Neuron (in vitro differentiated cells): ENCODE measurements around the gene FHAD1.

Source experiments
- H2AFZ ChIP-seq: one replicate; pipeline ENCODE4 v1.6.1; 2013; ENCODE audit warnings: low read depth, mild to moderate bottlenecking, inconsistent platforms, low read length, moderate library complexity
- H3K27me3 ChIP-seq: one replicate; pipeline ENCODE4 v1.6.1; 2013; ENCODE audit warnings: low read length; ENCODE audit not compliant: insufficient read depth
- H3K36me3 ChIP-seq: one replicate; pipeline ENCODE4 v1.6.1; 2013; ENCODE audit warnings: low read length; ENCODE audit not compliant: insufficient read depth
- H3K4me1 ChIP-seq: one replicate; pipeline ENCODE4 v1.6.1; 2013; ENCODE audit warnings: low read length; ENCODE audit not compliant: insufficient read depth
- H3K4me3 ChIP-seq: 2 replicates; pipeline ENCODE4 v1.5.1; 2013; ENCODE audit warnings: mild to moderate bottlenecking, low read length, moderate library complexity
- H3K9me3 ChIP-seq: one replicate; pipeline ENCODE4 v1.6.1; 2013; ENCODE audit warnings: low read length

The FHAD1 gene

DNA sequence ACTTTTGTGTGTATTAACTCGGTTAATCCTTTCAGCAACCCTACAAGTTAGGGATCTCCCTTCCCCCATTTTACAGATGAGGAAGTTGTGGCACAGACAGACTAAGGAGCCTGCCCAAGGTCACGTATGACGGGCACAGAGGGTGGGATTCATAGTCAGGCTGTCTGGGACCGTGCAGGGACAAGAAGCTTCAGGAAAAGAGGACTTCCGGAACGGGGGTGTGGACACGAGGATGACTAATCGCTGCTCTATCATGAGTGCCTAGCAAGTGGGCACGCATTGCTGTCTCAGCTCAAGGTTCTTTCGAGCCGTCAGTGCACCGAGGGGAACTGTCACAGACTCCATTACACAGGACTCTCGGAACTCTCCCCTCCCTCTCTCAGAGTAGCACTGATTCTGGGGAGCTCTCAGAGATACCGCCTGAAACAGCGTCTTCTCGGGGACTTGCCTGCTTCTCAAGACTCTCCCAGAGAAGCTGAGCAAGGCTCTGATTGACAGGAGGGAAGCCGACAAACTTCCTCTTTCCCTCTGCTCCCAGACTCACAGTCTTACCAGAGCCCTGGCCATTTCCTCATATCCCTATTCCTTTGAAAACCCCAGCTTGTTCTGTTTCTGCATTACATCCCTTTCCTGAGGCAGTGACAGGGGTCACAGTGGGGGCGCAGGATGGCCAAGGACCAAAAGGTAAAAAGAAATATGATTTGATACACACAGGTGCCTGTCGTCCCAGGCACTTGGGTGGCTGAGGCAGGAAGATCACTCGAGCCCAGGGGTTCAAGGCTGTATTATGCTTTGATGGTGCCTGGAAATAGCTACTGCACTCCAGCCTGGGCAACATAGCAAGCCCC is 14.4 kb downstream of the FHAD1 start:
- peaks cover 4% of the 10 kb centered on the region for H3K9me3 ChIP-seq
- H3K36me3 ChIP-seq: no peaks in the 10 kb centered on the region
- no peak overlapping the region for H2AFZ ChIP-seq
- H3K4me3 ChIP-seq: no peak overlapping the region
- no peaks in the 10 kb centered on the region for H3K27me3 ChIP-seq
- no peaks in the 10 kb centered on the region for H3K4me1 ChIP-seq

DNA sequence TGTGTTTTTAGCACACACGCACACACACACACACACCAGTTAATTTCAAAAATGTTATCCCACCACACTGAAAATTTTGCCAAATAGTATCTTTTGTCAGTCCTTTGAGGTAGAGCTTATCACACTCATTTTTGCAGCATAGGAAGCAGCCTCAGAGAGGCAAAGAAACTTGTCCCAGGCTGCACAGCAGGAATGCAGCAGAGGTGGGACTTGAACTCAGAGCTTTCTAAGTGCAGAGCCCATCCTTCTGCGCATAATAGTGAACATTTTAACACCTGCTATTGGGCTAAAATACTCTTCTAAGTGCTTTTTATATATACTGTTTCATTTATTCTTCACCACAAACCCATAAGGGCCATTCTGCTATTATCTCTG is 15.0 kb downstream of the FHAD1 start:
- Histone ChIP-seq H3K27me3 (no peaks in the 10 kb centered on the region), H3K4me1 (no peaks in the 10 kb centered on the region), H3K4me3 (no peak overlapping the region)

DNA sequence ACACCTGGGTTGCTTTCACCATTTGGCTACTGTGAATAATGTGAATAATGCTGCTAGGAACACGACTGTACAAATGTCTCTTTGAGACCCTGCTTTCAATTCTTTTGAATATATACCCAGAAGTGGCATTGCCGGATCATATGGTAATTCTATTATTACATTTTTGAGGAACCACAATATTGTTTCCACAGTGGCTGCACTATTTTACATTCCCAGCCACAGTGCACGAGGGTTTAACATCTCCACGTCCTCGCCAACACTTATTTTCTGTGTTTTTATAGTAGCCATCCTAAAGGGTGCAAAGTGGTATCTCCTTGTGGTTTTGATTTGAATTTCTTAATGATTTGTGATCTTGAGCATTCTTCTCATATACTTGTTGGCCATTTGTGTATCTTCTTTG is 15.7 kb downstream of the FHAD1 start:
- Histone ChIP-seq H3K36me3 (no peaks in the 10 kb centered on the region), H2AFZ (no peak overlapping the region), H3K9me3 (peaks cover 4% of the 10 kb centered on the region), H3K27me3 (no peaks in the 10 kb centered on the region), H3K4me3 (no peak overlapping the region), H3K4me1 (no peaks in the 10 kb centered on the region)

More for the DNA sequence above, 15.0 kb downstream of the FHAD1 start:
- Histone ChIP-seq H3K36me3 (no peaks in the 10 kb centered on the region), H3K9me3 (peaks cover 4% of the 10 kb centered on the region), H2AFZ (no peak overlapping the region)

DNA sequence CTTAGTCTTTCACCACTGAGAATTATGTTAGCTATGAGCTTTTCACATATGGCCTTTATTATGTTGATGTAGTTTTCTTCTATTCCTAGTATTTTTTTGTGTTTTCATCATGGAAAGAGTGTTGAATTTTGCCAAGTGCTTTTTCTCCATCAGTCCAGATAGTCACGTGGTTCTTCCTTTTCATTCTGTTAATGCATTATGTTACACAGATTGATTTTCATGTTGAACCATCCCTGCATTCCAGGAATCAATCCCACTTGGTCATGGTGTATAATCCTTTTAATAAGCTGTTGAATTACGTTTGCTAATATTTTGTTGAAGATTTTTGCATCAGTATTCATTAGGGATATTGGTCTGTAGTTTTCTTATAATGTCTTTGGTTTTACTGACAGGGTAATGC is 17.7 kb downstream of the FHAD1 start:
- peaks cover 4% of the 10 kb centered on the region for H3K9me3 ChIP-seq
- H3K36me3 ChIP-seq: no peaks in the 10 kb centered on the region
- H3K4me3 ChIP-seq: no peak overlapping the region
- H3K27me3 ChIP-seq: no peaks in the 10 kb centered on the region
- H3K4me1 ChIP-seq: no peaks in the 10 kb centered on the region
- H2AFZ ChIP-seq: no peak overlapping the region

DNA sequence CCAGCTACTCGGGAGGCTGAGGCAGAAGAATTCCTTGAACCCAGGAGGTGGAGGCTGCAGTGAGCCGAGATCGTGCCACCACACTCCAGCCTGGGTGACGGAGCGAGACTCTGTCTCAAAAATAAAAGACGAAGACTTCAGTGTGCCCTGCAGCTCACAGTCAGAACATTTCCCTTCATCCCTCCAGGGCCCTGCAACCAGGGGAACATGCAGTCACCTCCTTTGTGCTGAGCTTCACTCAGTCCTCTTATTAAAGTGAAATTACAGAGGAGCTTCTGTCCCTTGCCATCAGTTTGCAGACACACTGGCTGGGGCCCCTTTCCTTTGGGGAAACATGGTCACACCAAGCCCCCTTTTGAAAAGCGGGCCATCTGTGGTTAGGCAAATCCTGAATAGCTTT is 24.2 kb downstream of the FHAD1 start:
- H3K4me3 ChIP-seq: no peak overlapping the region
- H3K4me1 ChIP-seq: peaks cover 14% of the 10 kb centered on the region
- H3K27me3 ChIP-seq: no peaks in the 10 kb centered on the region

DNA sequence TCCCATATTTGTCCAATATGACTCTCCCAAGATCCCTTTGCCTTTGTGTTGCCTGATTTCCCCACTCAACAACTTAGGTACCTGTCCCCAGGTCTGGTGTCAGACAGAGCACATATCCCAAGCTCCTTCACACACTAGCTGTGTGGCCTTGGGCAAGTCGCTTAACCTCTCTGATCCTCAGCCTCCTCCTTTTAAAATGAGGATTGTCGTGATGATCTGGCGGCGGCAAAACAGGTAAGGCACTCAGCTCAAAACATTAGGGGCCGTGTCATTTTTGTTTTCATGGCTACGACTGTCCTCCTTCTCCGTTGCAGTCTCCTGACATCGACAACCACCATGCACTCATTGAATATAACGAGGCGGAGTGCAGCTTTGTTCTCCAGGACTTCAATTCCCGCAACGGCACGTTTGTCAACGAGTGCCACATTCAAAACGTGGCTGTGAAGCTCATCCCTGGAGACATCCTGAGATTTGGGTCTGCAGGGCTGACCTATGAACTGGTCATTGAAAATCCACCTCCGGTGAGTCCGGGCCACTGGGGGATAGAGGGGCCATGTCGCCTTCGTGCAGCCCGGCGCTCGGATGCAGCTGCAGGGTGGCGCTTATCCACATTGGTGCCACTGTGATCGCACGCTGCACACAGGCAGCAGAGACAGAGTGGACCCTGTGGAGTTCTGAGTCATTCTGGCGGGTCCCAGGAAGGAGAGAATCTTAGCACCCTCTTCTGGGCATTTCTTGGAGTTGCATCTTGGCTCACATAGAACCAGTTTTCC is 25.2 kb downstream of the FHAD1 start:
- H3K4me1 ChIP-seq: peaks cover 14% of the 10 kb centered on the region
- no peaks in the 10 kb centered on the region for H3K9me3 ChIP-seq
- no peak overlapping the region for H2AFZ ChIP-seq
- H3K27me3 ChIP-seq: no peaks in the 10 kb centered on the region
- no peak overlapping the region for H3K4me3 ChIP-seq
- no peaks in the 10 kb centered on the region for H3K36me3 ChIP-seq

More for the DNA sequence above, 24.2 kb downstream of the FHAD1 start:
- Histone ChIP-seq H2AFZ (no peak overlapping the region), H3K36me3 (no peaks in the 10 kb centered on the region), H3K9me3 (peaks cover 1% of the 10 kb centered on the region)

DNA sequence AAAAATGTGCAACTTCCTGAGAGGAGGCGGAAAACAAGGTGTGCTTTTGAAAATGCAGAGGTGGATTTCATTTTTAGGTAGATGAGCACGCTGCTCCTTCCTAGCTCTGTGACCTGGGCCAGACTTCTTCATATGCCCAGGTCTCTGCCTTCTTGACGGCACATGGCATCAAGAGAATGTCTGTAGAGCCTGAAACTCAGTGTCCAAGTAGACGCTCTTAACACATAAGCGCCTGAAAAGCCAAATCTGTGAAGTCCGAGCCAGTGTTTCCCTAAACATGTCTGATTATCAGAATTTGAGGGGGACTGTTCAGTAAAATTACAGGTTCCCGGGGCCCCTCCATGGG is 25.7 kb downstream of the FHAD1 start:
- no peaks in the 10 kb centered on the region for H3K27me3 ChIP-seq
- H3K4me3 ChIP-seq: no peak overlapping the region
- no peaks in the 10 kb centered on the region for H3K9me3 ChIP-seq
- H3K4me1 ChIP-seq: peaks cover 14% of the 10 kb centered on the region
- no peak overlapping the region for H2AFZ ChIP-seq
- H3K36me3 ChIP-seq: no peaks in the 10 kb centered on the region

DNA sequence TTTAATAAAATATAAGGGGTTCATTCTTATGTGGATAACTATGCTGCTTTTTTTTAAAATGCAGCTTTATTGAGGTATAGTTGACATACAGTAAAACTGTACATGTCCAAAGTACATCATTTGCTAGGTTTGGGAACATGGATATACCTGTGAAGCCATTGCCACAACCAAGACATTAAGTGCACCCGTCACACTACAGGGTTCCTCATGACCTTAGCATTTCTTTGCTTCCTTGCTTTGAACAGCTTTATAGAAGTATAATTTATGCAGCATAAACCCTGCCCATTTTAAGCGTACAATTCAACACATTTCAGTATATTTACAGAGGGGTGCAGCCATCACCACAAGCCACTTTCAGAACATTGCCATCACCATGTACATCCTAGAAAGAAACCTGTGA is 26.3 kb downstream of the FHAD1 start:
- Histone ChIP-seq H3K27me3 (no peaks in the 10 kb centered on the region), H3K4me3 (no peak overlapping the region), H3K36me3 (no peaks in the 10 kb centered on the region), H3K9me3 (no peaks in the 10 kb centered on the region), H3K4me1 (peaks cover 14% of the 10 kb centered on the region), H2AFZ (no peak overlapping the region)

DNA sequence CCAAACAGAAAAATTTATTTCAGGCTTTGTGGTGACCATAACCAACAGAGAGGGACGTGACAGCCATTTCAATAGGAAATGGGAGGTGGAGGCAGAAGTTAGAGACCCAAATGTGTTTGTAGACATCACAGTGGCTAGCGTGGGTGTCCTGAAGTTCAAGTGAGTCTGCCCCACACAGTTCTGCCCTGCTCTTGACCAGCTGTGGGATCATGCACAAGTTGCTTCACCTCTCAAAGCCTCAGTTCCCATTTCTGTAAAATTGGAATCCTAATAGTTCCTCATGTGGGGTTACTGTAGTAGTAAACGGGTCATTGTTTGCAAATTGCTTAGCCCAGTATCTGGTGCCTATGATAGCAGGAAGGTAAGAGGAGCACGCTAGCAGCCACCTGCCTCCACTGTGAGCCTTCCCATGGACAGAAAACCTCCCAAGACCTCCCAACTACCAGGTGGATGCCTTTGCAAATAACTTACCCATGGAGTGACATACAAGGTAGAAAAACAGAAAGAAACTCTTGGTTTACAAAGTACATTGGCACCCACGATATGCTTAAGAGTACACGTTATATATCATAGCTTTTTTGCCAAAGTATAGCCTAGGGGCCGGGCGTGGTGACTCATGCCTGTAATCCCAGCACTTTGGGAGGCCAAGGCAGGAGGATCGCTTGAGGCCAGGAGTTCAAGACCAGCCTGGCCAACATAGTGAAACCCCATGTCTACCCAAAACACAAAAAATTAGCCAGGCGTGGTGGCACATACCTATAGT is 29.1 kb downstream of the FHAD1 start:
- peaks cover 14% of the 10 kb centered on the region for H3K4me1 ChIP-seq
- H3K36me3 ChIP-seq: no peaks in the 10 kb centered on the region
- no peak overlapping the region for H3K4me3 ChIP-seq
- H3K9me3 ChIP-seq: no peaks in the 10 kb centered on the region
- no peak overlapping the region for H2AFZ ChIP-seq
- no peaks in the 10 kb centered on the region for H3K27me3 ChIP-seq

DNA sequence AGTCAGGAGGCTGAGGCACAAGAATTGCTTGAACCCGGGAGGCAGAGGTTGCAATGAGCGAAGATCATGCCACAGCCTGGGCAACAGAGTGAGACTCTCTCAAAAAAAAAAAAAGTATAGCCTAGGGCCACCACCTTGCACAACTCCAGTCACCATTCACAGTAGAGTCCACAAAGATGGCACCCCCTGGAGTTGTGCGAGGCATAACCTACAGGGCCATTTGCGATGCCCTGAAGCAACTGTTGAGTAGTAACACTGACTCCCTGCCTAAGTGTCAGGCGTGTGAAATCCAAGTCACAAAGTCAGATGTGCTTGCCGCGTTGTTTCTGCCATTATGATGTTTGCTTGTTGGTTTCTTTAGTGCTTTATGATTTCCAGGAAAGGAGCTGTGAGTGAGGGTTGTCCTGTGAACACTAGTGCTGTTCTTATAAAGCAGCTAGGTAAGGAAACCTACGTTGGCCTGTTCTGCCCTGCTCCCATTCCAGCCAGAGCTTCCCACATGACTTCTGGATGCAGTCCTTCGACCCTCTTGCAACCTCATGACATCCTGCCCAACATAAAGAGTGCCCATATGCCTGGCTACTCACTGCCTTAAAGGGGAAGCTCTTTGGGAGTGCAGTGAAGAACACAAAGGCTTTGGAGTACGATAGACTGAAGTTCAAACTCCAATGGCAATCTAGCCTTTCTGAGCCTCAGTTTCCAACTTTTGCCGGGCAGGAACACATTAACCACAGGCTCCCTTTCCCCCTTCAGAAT is 29.8 kb downstream of the FHAD1 start:
- H3K36me3 ChIP-seq: no peaks in the 10 kb centered on the region
- peaks cover 14% of the 10 kb centered on the region for H3K4me1 ChIP-seq
- H3K9me3 ChIP-seq: no peaks in the 10 kb centered on the region
- H2AFZ ChIP-seq: no peak overlapping the region
- no peaks in the 10 kb centered on the region for H3K27me3 ChIP-seq
- no peak overlapping the region for H3K4me3 ChIP-seq

DNA sequence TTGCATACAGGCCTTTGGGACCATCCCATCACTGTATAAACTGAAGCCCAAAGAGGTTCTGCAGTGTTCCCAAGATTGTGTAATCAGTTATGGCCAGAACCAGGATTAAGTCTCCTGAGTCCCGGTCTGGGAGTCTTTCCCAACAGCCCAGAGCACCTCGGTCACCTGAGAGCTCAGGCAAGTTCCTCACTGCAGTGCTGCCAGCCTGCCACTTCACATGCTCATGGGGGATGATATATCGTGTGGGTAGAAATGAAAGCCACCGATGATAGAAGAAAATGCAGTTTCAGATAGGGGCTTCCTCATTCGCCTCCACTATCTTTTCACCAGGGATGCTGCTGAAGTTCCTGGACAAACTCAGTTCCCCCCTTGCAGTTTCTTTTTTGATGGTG is 30.4 kb downstream of the FHAD1 start:
- H2AFZ ChIP-seq: no peak overlapping the region
- no peaks in the 10 kb centered on the region for H3K27me3 ChIP-seq
- H3K36me3 ChIP-seq: no peaks in the 10 kb centered on the region
- H3K4me3 ChIP-seq: no peak overlapping the region
- H3K9me3 ChIP-seq: no peaks in the 10 kb centered on the region
- H3K4me1 ChIP-seq: peaks cover 14% of the 10 kb centered on the region

DNA sequence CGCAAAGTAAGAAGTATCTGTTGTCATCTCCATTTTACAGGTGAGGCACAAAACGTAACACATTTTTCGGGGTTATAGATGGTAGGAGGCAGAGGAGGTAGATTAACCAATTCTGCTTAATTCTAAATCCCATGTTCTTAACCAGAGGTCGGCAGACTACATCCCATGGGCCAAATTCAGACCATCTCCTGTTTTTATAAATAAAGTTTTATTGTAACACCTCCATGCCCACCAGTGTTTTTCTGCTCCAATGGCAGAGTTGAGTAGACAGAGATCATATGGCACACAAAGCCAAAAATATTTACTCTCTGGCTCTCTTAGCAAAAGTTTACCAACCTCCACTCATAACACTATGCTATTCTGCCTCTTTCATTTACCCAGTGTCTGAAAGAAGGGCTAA is 30.9 kb downstream of the FHAD1 start:
- H2AFZ ChIP-seq: no peak overlapping the region
- no peak overlapping the region for H3K4me3 ChIP-seq
- H3K36me3 ChIP-seq: no peaks in the 10 kb centered on the region
- H3K27me3 ChIP-seq: no peaks in the 10 kb centered on the region
- H3K9me3 ChIP-seq: no peaks in the 10 kb centered on the region
- H3K4me1 ChIP-seq: peaks cover 14% of the 10 kb centered on the region
